GM19438 (cell line): ENCODE measurements around the gene NECTIN3.

Source experiments
- ATAC-seq: cut with Tn5 transposase; IDR thresholded peaks from one replicate; pipeline ENCODE4 v1.9.1; 2021; ENCODE audit warnings: low read depth; ENCODE audit not compliant: unreplicated experiment

NECTIN3 gene

DNA sequence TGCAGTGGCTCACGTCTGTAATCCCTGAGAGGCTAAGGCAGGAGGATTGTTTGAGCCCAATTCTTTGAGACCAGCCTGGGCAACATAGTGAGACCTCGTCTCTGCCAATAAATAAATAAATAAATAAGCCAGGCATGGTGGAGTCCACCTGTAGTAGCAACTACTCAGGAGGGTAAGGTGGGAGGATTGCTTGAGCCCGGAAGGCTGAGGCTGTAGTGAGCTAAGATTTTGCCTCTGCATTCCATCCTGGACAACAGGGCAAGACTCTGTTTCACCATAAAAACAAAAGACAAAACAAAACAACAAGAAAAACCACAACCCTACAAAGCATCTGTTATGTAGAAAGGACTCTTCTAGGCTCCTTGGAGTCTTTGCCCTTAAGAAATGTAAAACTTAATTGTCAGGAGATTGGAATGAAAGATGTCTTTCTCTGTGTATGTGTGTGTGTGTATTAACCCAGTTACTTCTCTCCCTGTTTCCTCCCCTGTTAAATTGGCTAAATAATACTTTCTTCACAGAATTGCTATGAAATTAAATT lies 9.5 kb downstream of the NECTIN3 start:
- no peak for ATAC-seq

DNA sequence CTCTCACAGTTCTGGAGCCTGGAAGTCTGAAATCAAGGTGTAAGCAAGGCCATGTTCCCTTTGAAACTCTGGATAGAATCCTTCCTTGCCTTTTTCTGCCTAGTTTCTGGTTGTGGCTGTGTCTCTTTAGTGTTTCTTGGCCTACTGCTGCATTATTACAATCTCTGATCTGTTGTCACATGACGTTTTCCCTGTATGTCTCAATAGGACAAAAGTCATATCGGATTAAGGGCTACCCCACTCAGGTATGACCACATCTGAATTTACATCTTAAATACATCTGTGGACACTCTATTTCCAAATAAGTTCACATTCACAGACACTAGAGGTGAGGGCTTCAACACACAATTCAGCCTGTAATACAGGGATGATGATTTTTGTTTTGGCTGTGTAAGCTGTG lies 13.3 kb downstream of the NECTIN3 start:
- no peak for ATAC-seq

DNA sequence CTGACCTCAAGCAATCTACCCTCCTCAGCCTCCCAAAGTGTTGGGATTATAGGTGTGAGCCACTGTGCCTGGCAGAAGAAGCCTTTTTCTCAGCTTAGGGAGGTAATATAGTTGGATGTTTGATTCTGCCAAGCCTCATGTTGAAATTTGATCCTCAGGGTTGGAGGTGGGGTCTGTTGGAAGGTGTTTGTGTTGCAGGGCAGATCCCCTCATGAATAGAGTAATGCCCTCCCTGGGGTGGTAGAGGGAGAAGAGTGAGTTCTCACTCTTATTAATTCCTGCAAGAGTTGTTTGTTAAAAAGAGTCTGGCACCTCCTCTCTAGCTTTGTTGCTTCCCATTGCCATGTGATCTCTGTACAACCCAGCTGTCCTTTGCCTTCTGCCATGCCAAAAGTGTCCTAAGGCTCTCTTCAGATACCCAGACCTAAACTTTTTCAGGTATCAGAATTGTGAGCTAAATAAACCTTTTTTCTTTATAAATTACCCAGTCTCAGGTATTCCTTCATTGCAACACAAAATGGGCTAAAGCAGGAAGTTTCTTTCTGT lies 16.4 kb downstream of the NECTIN3 start:
- ATAC-seq: no peak

DNA sequence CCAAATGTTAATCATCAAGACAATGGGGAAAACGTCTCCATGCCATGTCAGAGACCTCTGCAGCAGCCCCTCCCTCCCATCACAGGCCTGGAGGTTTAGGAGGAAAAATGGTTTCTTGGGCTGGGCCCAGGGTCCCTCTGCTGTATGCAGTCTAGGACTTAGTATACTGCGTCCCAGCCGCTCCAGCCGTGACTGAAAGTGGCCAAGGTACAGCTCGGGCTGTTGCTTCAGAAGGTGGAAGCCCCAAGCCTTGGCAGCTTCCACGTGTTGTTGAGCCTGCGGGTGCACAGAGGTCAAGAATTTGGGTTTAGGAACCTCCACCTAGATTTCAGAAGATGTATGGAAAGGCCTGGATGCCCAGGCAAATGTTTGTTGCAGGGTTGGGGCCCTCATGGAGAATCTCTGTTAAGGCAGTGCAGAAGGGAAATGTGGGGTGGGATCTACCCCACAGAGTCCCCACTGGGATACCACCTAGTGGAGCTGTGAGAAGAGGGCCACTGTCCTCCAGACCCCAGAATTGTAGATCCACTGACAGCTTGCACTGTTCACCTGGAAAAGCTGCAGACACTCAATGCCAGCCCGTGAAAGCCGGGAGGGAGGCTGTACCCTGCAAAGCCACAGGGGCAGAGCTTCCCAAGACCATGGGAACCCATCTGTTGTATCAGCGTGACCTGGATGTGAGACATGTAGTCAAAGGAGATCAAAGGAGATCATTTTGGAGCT lies 25.0 kb downstream of the NECTIN3 start:
- ATAC-seq: no peak

DNA sequence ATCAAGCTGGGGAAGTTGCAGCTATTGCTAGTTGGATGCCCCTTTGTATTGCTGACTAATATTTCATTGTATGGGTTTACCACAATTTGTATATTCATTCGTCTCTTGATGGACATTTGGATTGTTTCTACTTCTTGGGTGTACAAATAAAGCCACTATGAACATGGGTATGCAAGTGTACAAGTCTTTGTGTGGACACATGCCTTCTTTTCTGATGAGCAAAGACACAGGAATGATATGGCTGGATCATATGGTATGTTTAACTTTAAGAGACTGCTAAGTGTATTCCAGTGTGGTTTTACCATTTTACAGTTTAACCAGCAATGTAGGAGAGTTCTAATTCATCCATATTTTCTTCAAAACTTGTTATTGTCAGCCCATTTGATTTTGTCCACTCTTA lies 32.2 kb downstream of the NECTIN3 start:
- no peak for ATAC-seq

DNA sequence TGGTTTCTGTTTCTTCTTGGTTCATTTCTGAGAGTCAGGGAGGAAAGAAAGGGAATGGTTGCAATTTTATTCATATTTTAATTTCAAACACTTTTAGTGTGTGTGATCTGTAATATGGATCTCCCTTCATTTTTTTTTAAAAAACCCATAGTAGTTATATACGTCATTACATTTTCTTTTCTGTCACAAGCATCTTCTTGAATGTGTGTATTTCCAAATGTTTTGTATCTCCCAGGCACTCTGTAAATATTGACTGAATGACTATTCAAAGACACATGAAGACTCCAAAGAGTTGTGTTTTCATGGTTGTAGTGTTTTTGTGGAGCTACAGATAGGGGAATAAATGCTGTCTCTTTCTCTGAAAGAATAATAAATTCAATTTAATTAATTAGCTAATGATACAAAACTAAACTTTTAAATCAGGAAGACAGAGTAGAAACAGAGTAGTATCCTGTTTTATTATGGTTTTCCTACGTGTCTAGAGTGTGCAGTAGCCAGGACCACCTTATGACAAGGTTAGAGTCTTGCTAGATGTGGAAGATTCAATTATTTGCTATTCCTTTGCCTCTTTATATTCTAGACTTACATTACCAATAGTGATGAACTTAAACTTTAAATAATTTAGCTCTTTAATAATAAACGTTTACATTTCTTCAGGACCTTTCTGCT lies 35.5 kb downstream of the NECTIN3 start:
- no peak for ATAC-seq

DNA sequence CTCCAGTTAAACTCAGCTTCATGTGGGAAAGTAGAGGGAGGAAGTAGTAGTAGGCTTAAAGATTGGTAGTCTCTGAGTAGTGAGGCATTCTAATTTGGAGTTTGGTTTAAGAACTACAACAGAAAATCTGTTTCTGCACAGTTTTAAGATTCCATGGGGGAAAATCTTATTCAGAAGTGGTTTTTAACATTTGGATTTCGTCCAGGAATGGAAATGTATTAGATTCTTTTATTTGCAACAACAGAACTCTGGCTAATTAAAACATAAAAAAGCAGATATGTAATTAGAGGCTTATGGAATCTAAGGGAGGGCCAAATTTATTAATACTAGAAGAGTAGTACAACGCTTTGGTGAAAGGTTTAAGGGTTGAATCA lies 36.0 kb downstream of the NECTIN3 start:
- no peak for ATAC-seq

DNA sequence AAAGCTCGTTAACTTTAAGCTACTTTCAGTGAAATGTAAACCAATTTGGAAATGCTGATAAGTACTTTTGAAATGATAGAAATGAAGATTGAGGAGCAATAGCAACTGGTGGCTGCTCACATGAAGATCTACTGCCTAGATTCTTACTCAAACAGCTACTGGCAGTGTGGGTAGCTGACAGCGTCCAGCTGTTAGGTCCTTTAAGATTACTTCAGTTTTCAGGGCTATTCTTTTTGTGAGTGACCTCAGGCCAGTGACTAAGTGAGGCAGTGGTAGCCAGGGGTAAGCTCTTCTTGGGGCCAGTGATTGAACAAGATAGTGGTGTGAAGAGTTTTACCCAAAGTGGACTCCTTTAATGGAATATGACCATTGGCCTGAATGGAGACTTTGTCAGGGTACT lies 41.3 kb downstream of the NECTIN3 start:
- no peak for ATAC-seq

DNA sequence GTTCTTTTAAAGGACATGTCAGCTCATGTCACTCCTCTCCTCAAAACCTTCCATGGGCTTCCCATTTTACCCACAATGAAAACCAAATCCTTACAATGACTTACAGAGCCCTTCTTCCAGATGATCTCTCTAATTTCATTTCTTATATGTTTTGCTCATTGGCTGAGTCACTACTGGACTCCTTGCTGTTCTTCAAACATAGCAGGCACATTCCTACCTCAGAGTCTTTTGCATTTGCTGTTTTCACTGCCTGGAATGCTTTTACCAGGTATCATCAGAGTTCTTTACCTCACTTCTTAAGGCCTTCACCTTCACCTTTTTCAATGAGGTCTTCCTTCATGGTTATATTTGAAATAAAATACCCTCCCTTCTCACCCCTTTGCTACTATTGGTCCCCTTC lies 57.3 kb downstream of the NECTIN3 start:
- ATAC-seq: no peak

DNA sequence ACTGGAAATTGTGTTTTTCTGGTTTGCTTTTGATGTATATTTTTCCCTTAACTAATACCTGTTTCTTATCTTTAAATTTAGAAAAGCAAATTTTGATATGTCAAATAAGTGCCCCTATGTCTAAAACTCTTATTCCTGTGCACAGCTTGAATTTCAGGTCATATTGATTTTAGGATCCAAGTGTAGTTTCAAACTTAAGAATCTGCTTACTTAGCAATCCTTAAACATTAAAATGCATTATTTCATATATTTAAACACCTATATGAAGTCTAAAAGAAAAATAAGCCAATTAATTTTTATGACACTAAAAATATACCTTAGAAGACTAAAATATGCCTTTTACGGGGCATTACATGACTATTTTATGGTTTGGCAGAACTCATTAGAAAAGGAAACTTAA lies 59.2 kb downstream of the NECTIN3 start:
- no peak for ATAC-seq

DNA sequence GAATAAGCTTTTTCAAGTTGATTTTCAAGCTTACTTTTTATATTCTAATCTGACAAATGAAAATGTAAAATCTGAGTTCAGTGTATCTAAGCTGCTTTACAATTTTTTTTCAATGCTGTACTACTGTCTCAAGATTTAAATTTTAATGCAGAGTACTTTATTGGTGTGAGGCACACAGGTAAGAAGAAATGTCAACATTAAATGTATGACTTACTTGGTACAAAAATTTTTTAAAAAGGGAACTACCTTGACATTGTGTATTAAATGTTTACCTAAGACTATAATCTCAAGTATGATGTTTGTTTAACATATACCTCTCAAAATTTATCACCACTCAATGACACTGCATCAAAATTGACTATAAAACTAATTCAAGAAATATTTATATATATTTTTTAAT lies 62.7 kb downstream of the NECTIN3 start:
- ATAC-seq: no peak

DNA sequence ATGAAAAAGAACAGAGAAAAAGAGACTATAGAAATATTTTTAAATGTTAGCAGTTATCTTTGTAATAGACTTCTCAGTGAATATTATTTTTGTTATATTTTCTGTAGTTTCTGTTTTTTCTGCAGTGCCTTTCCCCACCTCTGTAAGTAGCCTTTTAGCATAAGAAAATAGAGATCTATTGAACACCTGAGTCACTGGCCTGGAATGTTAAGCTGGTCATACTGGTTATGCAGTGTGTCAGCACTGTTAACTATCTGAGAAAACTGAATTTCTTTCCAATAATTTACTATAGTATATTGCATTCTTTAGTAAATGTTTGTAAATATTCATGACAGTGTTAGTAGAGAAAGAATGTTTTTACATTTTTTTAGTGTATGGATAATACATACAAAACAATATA lies 79.8 kb downstream of the NECTIN3 start:
- no peak for ATAC-seq

DNA sequence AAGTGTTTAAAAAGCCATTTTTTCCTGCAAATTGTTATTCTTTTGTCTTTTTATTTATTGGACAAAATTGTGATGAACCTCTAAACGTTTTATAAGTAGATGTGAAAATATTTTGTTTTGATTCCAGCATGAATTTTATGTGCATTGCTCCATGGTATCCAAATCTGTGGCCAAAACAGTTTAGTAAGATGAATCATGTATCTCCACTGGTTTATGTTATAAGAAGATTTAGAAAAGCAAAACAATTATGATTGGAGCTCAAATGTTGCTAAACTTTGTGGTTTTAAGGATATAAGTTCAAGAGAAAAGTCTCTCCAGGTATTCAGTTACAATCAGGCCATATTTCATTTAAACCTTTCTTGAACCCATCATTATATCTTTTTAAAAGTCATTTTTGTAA lies 80.9 kb downstream of the NECTIN3 start:
- ATAC-seq: no peak

DNA sequence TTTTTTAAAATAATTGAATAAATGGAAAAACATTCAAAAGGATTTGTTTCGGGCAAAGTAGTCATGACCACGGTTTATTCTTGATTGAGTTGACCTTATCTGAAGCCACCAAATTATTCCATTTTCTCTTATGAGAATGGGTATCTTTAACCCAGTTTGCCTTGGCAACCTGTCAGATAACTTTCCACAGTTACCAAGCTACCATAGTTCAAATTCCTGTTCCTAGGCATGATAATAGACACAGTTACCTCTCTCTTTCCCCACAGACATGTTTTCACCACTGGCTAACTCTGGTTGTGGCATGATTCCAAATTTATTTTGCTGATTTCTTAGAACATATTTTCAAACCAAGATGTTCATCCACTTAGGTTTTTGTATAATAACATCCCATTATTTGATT lies 84.9 kb downstream of the NECTIN3 start:
- ATAC-seq: no peak

DNA sequence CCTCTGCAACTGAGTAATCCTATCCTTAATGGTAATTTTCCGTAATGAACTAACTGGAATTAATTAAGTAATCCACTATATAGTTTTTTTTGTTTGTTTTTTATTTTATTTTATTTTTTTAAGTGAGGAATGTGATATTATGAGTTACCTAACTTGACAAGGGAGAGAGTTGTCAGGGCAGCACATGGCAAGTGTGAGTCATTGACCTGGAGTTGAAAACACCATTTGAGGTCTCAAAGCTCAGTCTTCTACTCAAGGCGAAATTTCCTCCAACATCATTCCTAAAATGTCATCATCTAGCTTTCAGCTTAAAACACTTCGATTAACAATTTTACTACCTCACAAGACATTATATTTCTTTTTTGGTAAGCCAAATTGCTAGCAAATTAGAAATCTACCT lies 87.8 kb downstream of the NECTIN3 start:
- no peak for ATAC-seq

DNA sequence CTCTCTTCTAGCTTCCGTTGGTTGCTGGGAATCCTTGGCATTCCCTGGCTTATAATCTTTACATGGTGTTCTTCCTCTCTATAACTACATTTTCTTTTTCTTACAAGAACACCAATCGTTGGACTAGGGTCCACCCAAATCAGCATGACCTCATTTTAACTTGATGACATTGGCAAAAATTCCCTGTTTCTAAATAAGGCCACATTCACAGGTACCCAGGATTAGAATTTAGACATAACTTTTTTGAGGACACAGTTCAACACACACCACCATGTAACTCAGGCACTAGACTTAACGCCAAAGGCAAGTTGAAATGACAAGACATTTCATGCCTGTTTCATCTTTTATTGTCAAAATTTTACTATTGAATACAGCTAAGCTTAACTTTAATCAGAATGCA lies 93.0 kb downstream of the NECTIN3 start:
- no peak for ATAC-seq

DNA sequence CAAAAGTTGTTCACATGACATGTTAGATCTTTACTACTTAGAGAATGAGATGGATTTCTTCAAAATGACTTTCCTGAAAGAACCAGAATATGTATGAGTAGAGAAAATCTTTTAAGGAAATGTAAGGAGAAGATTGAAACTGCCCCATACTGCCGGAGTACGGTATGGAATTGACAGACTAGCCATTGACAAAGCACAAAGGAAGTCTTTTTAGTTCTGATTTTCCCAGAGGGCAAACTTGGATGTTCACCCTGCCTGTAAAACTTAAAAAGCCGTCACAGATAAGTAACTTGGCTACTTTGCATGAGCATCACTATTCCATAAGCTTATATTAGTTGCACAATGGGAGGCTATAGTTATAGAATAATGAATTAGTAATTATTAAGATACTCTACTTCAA lies 93.8 kb downstream of the NECTIN3 start:
- no peak for ATAC-seq

DNA sequence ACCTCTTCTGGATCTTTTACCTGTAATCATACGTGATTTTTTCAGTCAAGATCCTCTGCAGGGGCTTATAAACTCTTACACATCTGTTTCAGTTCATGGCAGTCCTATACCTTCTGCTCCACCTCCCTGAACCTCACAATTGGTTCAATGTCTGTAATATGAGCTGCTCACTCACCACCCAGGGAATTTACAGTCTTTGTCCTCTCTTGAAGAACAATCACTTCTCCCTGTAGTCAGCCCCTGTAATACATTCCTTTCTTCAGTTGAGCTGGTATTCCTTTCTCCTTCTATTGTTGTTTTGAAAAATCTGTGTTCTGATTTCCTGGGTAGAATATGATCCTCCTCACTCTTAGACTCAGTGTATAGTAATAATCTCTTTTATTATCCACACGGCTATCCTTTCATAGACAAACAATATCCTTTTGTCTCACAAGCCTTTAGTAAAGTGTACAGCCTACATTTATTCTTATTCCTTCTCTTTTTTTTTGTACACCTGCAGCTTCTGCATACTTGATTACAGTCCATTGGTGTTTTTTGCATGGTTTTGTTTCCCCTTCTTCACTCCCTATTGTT lies 101.8 kb downstream of the NECTIN3 start:
- no peak for ATAC-seq

DNA sequence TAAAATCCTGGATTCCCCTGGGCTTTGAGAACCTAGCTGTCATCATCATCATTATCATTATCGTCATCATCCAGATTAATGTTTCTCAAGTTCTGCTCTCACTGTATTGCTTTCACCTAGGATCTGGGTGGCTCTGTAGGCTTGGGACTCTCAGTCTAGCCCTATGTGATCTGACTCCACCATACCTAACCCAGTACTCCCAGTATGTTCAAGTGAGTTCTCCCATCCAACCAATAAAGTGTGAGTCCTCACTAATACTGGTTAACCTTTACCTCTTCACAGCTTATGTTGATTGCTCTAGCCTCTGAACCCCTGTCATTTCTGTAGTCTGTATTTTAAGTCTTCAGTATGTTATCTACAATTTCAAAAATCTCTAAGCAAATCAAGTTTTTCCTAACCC lies 102.3 kb downstream of the NECTIN3 start:
- ATAC-seq: no peak

DNA sequence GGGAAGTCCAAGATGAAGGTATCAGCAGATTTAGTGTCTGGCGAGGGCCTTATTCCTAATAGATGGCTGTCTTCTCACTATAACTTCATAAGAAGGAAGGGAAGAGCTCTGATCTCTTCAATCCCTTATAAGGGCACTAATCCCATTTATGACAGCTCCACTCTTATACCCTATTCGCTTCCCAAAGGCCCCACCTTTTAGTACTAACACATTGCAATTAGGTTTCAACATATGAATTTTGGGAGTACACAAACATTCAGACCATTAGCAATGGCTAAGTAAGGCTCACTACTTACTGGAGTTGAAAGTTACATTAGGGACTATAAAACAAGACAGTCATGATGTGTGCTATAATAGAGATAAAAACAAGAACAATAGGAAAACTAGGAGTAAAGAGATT lies 118.9 kb downstream of the NECTIN3 start:
- ATAC-seq: no peak

DNA sequence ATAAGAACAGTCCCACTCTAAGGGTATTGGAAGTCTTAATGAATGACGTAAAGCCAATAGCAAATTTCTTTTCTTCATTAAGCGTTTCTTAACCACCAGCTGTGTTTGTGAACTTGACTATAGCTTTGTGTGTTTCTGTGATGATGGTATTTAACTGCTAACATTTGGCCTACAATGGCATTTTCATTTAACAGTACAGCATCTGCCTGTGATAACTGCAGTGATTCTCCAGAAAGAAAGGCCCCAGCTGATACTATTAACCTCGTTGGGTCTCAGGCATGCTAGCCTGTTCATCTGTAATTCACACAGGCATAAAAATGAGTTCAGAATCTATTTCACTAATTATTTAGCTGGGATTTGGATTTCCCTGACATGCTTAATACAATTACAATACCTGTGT lies 121.9 kb downstream of the NECTIN3 start:
- ATAC-seq: no peak

DNA sequence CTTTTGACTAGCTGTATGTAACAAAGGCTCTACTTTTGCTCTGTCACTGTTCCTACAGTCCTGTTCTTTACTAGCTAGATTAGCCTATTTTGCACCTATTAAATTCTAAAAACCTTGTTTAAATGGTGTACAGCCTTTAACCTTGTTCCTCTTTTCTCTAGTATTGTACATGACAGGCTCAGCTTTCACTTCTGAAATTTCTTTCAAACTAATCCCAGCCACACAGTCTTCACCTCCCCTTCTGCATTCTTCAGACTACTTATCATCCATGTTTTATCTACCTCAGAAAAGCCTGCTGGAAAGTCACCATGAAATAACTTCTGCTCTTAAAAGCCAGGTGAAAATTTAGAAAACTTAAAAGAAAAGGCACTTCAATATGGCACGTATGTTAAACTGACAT lies 122.4 kb downstream of the NECTIN3 start:
- no peak for ATAC-seq
